IPS DF 4.7 (cell line): ENCODE results near the gene NR4A1.

Experiments
- DNase-seq: peaks from one replicate; pipeline ENCODE4 v3.0.0-alpha.2; 2013; ENCODE audit warnings: low spot score; ENCODE audit errors: extremely low read depth

NR4A1 gene

GRCh38 chr12:52058631-52059361, 7.6 kb downstream of the NR4A1 start:
- DNase-seq = no peak

GRCh38 chr12:52059582-52060497, 8.6 kb downstream of the NR4A1 start:
- no peak for DNase-seq

GRCh38 chr12:52060498-52061177, 9.4 kb downstream of the NR4A1 start:
- no peak for DNase-seq

- DNase-seq = no peak
Observed at GRCh38 chr12:52061470-52062166, 10.4 kb downstream of the NR4A1 start.

- DNase-seq = no peak
Observed at GRCh38 chr12:52062167-52063081, 11.2 kb downstream of the NR4A1 start.

- no peak for DNase-seq
Observed at GRCh38 chr12:52063082-52063924, 12.1 kb downstream of the NR4A1 start.

GRCh38 chr12:52063981-52064649, 12.9 kb downstream of the NR4A1 start:
- DNase-seq = no peak

- no peak for DNase-seq
Observed at GRCh38 chr12:52066346-52067080, 15.3 kb downstream of the NR4A1 start.

- no peak for DNase-seq
Observed at GRCh38 chr12:52067081-52067374, 15.8 kb downstream of the NR4A1 start.

- peak; percentile 86 for DNase-seq
Observed at GRCh38 chr12:52069327-52070184, 18.3 kb downstream of the NR4A1 start, which contains the start of gene ATG101. ATG101 (plus strand) TSS chr12:52069978; CDS start chr12:52073651, 3,673 bp downstream.

- no peak for DNase-seq
Observed at GRCh38 chr12:52070185-52070925, 19.1 kb downstream of the NR4A1 start.

- DNase-seq = no peak
Observed at GRCh38 chr12:52073531-52074381, 22.5 kb downstream of the NR4A1 start.

- DNase-seq = no peak
Observed at GRCh38 chr12:52074971-52075724, 23.9 kb downstream of the NR4A1 start.

GRCh38 chr12:52076811-52077210, 25.6 kb downstream of the NR4A1 start:
- no peak for DNase-seq

- no peak for DNase-seq
Observed at GRCh38 chr12:52078276-52078675, 27.0 kb downstream of the NR4A1 start.
